ENCODE results near the gene CEPT1. TPM values are rescaled to one million over a fixed set of nuclear protein-coding genes. Genes with fewer than 3 reads are reported as not detected.

Gene CEPT1
- total and polyA plus RNA-seq, 2 donors = 20.4 to 87.7 TPM

DNA sequence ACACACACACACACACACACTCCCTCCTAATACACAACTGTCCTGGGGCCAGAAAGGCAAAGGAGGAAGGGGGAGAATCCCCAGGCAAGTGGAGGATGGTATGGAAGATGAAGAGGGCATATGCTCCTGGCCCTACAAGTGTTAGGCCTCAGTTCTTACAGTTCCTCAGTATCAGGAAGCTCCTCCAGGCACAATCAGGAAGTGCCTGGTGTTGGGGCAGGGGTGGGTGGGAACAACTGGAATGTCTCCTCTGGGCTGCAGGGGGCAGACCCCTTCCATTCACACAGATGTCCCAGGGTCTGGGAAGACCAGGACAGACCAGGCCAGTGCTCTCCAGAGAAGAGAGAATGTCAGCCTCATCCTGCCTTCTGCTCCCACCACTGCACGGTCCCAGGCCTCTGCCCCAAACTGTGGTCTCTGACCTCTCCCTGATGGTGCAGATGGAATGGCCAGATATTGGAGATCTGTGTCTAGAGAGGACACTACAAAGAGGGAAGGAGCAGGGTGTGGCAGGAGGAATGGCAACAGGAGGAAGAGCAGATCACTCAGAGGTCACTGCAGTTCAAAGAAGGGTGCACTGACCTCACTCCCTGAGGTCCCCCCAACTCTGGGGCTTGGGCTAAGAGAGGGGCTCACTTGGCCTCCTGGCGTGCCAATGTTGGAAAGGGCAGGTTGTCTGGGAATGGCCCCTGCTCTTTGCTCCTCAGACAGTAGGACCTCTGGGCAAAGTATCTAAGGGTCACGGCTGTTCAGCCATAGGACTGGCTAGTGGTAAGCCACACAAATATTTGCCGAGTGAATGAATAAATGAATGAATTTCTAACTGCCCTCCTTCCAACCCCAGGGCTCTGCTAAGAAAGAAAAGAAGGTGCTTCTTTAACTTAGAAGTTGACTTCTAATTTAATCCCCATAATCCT lies 62.9 kb downstream of the CEPT1 start:
- Histone ChIP-seq H3K27ac (ENCODE audit: low read depth) (peak overlapping the region; percentile 81), H3K4me3 (ENCODE audit: low read depth, low read length) (peak overlapping the region; percentile 79), H3K4me1 (ENCODE audit: insufficient read depth) (no peaks in the 10 kb centered on the region), H3K36me3 (ENCODE audit: insufficient read depth) (no peaks in the 10 kb centered on the region)
- no peak for DNase-seq (ENCODE audit: extremely low spot score)
- WGBS = 73% methylated on average over 4 of the region's 4 CpGs

DNA sequence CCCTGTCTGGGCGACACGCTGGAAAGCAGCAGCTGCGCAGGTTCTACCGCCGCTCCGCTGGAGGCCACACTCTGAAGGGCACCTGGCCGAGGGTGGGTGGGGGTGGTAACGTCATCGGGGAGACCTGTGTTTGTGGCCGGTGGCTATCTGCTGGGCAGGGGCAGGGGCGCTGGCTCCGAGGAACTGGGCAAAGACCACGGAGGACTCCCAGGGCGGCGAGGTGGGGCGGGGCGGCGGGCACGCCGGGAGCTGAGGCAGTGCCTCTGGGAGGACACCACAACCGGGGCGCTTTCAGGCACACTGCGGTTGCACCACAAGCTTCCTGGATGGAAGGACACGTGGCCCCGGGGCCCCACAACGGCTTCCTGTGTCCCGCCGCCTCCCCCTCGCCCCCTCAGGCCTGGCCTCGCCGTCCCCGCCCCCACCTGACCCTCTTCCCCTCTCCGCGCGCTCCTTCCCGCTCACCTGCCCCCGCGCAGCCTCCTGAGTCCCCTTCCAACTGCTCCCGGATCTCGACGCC lies 63.7 kb downstream of the CEPT1 start:
- Histone ChIP-seq H3K36me3 (ENCODE audit: insufficient read depth) (no peaks in the 10 kb centered on the region), H3K4me3 (ENCODE audit: low read depth, low read length) (peak overlapping the region; percentile 79), H3K27ac (ENCODE audit: low read depth) (peak overlapping the region; percentile 91), H3K4me1 (ENCODE audit: insufficient read depth) (no peaks in the 10 kb centered on the region)
- no peak for DNase-seq (ENCODE audit: extremely low spot score)
- 7% methylated on average over 41 of the region's 41 CpGs for WGBS

DNA sequence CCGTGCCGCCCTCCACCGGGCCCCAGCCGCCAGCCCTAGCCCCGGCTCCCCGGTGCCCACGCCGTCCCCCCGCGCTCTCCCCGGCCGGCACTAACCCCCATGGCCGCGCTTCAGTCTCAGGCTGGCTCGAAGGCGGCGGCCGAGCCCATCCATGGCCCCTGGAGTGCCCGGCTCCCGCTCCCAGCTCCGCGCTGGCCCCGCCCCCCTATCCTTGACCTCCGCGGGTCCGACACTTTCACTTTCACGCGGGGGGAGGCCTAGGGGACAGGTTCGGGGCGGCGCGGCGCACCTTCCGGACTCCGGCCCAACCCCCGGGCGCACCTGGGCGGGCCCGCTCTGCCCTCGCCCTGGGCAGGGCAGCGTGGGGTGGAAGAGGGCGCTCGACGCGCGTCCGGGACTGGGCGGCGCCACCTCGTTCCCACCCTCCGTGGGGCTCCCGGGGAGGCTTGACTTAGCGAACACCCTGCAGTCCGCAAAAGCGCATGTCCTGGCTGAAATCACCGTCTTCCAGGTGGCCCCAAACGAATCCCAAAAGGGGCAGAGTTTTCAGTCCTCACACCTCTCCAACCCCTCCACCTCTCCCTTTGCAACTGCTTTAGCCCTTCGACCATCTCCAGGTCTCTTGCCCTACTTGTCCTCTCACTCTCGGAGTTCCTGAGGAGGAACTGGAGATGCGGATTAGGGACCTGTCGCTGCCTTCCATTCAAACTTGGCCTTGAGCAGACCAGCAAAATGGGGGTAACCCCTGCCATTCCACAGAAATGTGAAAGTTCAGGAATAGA lies 64.4 kb downstream of the CEPT1 start:
- no peaks in the 10 kb centered on the region for H3K4me1 ChIP-seq (ENCODE audit: insufficient read depth)
- no peaks in the 10 kb centered on the region for H3K36me3 ChIP-seq (ENCODE audit: insufficient read depth)
- 3% methylated on average over 61 of the region's 61 CpGs for WGBS
- DNase-seq (ENCODE audit: extremely low spot score) = no peak
- peak overlapping the region; percentile 79 for H3K4me3 ChIP-seq (ENCODE audit: low read depth, low read length)
- peak overlapping the region; percentile 91 for H3K27ac ChIP-seq (ENCODE audit: low read depth)

DNA sequence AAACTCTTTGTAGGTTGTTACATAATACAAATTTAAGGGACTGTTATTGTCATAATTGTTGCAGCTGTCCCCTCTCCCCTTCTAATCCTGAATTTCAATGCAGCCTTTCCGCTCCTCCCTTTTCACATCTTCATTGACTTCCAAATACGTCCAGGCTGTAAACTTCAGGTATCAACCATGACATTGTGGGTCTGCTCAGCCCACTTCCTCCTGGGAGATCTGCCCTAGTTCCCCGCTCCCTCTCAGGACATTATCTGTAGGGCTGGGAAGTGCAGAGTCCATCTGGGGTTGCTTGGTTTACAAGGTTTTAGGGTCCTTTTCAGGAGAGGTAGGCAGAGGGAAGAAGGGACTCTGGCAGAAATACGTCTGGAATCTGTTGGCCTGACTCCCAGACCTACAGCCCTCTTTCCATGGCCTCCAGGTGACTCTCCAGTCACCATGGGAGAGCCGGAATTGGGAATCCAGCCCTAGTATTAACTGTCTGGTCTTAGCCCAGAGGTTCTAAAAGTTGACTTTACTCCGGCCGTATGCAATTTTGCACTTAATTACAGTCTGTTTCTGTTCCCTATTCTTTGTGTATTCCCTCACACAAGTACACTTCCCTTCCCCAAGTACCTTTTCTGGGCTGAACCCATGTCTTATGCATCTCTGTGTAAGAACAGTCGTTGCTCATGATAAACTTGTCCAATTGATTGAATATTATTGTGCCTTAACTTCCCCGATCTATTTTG lies 65.1 kb downstream of the CEPT1 start:
- H3K4me3 ChIP-seq (ENCODE audit: low read depth, low read length) = no peak overlapping the region

DNA sequence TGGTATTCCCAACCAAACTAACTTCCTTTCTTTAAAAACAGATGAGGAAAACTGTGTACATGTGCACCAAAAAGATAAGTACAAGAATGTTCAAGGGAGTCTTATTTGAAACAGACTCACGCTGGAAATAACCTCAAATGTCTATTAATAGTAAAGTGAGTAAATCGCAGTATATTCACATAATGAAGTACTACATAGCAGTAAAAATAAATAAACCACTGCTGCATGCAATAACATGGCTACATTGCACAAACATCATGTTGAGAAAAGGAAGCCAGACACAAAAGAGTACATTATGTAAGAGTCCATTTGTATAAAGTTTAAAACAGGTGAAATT lies 65.7 kb downstream of the CEPT1 start:
- WGBS = 68% methylated on average over 2 of the region's 2 CpGs
- Histone ChIP-seq H3K4me3 (ENCODE audit: low read depth, low read length) (no peak overlapping the region), H3K4me1 (ENCODE audit: insufficient read depth) (no peaks in the 10 kb centered on the region), H3K27ac (ENCODE audit: low read depth) (no peak overlapping the region), H3K36me3 (ENCODE audit: insufficient read depth) (no peaks in the 10 kb centered on the region)
- DNase-seq (ENCODE audit: extremely low spot score) = no peak

More for the DNA sequence above, 65.1 kb downstream of the CEPT1 start:
- Histone ChIP-seq H3K36me3 (ENCODE audit: insufficient read depth) (no peaks in the 10 kb centered on the region), H3K4me1 (ENCODE audit: insufficient read depth) (no peaks in the 10 kb centered on the region), H3K27ac (ENCODE audit: low read depth) (no peak overlapping the region)
- DNase-seq (ENCODE audit: extremely low spot score) = no peak
- 59% methylated on average over 9 of the region's 9 CpGs for WGBS

DNA sequence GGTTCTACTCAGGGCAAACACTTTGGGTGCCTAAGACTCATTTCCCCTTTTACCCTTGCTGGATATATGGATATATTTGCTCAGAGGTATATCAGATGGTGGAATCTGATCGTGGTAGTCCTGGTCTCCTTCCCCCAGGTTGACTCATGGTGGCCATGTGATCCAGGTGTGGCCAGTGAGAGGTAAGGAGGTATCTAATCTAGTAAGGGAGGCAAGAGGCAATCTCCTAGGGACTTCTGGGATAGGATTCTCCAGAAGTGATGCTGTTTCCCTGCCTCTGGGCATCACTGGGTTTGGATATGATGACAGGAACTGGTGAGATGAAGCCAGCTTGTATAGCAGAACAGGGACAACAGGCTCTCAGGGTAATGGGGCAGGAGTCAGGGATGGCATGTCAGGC lies 68.9 kb downstream of the CEPT1 start:
- 45% methylated on average over 1 of the region's 1 CpG for WGBS
- no peaks in the 10 kb centered on the region for H3K36me3 ChIP-seq (ENCODE audit: insufficient read depth)
- H3K4me1 ChIP-seq (ENCODE audit: insufficient read depth) = no peaks in the 10 kb centered on the region
- H3K4me3 ChIP-seq (ENCODE audit: low read depth, low read length) = no peak overlapping the region
- no peak for DNase-seq (ENCODE audit: extremely low spot score)
- no peak overlapping the region for H3K27ac ChIP-seq (ENCODE audit: low read depth)

DNA sequence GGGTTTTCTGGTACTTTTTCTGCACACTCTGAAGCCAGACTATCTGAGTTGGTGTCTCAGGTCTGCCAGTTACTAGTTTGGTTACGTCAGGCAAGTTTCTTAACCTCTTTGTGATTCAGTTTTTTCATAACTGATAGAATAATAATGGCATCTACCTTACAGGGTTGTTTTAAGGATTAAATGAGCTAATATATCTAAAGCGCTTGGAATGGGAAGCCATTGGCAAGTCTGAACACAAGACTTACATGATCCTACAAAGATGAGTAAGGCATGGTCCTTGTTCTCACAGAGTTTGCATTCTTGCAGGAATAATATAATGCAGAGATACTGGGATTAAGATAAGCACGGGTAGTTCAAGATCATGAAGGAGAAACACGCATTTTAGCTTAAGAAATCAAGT lies 69.6 kb downstream of the CEPT1 start:
- Histone ChIP-seq H3K4me3 (ENCODE audit: low read depth, low read length) (no peak overlapping the region), H3K27ac (ENCODE audit: low read depth) (no peak overlapping the region), H3K4me1 (ENCODE audit: insufficient read depth) (no peaks in the 10 kb centered on the region), H3K36me3 (ENCODE audit: insufficient read depth) (no peaks in the 10 kb centered on the region)
- no peak for DNase-seq (ENCODE audit: extremely low spot score)
- WGBS = 58% methylated on average over 4 of the region's 4 CpGs

DNA sequence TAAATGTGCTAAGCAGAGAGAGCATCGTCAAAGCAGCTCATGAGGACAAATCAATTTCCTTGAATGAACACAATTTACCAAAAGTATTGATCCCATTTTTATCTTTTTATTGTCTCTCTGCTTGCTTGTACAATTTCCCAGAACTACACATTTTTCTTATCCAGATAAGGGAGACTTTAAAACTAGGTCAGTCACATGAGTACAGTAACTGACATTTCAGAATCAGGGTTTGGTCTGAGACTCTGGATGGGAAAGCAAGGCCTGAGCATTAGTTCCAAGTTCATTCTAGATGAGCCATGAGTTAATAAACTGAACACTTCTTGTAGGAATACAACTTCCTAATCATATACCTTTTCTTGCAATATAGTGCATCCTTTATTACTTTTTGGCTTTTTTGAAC lies 71.9 kb downstream of the CEPT1 start:
- WGBS = 87% methylated on average over 1 of the region's 1 CpG
- Histone ChIP-seq H3K4me3 (ENCODE audit: low read depth, low read length) (no peak overlapping the region), H3K36me3 (ENCODE audit: insufficient read depth) (no peaks in the 10 kb centered on the region), H3K4me1 (ENCODE audit: insufficient read depth) (no peaks in the 10 kb centered on the region), H3K27ac (ENCODE audit: low read depth) (no peak overlapping the region)
- DNase-seq (ENCODE audit: extremely low spot score) = no peak

DNA sequence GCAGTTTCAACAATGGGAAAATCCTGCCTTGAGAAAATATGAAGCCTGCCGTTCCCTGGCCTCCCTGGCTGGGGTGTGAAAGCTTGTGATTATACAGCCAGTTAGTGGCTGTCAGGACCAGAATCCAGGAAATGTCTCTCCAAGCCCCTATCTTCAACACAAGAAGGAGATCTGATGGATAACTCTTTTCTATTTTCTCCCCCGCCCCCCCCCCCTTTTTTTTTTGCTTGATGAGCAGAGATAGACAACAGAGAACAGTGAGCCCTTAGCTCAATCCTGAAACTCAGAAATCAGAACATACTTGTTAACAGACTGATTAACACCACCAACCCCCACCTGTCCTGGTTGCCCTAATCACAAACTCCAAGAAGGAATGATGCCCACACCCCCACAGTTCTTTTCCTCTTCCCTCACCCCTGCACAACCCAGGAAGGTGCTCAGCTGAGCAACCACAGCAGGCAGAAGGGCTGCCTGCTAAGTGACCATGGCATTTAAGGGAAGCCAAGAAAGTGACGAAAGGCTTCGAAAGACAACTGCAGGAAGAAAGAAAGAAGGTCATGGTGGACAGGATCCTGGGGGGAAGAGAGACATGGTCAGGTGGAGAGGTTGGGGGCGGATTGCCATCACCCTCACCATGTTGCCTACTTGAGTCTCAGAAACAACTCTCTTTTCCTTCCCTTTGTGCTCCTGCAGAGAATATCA lies 72.8 kb downstream of the CEPT1 start:
- H3K4me1 ChIP-seq (ENCODE audit: insufficient read depth) = no peaks in the 10 kb centered on the region
- no peak overlapping the region for H3K4me3 ChIP-seq (ENCODE audit: low read depth, low read length)
- H3K27ac ChIP-seq (ENCODE audit: low read depth) = peak overlapping the region; percentile 3
- no peak for DNase-seq (ENCODE audit: extremely low spot score)
- WGBS = 72% methylated on average over 5 of the region's 5 CpGs
- no peaks in the 10 kb centered on the region for H3K36me3 ChIP-seq (ENCODE audit: insufficient read depth)

DNA sequence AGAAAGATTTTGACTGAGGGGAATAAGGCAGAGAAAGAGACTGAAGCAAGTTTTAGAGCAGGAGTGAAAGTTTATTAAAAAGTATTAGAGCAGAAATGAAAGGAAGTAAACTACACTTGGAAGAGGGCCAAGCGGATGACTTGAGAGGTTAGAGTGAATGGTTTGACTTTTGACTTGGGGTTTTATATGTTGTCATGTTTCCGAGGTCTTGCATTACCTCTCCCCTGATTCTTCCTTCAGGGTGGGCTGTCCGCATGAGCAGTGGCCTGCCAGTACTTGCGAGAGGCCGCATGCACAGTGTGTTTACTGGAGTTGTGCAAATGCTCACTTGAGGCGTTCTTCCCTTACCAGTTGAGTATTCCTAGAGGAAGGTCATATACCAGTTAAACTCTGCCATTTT lies 73.4 kb downstream of the CEPT1 start:
- H3K36me3 ChIP-seq (ENCODE audit: insufficient read depth) = no peaks in the 10 kb centered on the region
- 75% methylated on average over 6 of the region's 6 CpGs for WGBS
- no peak overlapping the region for H3K4me3 ChIP-seq (ENCODE audit: low read depth, low read length)
- no peak overlapping the region for H3K27ac ChIP-seq (ENCODE audit: low read depth)
- DNase-seq (ENCODE audit: extremely low spot score) = no peak
- no peaks in the 10 kb centered on the region for H3K4me1 ChIP-seq (ENCODE audit: insufficient read depth)

DNA sequence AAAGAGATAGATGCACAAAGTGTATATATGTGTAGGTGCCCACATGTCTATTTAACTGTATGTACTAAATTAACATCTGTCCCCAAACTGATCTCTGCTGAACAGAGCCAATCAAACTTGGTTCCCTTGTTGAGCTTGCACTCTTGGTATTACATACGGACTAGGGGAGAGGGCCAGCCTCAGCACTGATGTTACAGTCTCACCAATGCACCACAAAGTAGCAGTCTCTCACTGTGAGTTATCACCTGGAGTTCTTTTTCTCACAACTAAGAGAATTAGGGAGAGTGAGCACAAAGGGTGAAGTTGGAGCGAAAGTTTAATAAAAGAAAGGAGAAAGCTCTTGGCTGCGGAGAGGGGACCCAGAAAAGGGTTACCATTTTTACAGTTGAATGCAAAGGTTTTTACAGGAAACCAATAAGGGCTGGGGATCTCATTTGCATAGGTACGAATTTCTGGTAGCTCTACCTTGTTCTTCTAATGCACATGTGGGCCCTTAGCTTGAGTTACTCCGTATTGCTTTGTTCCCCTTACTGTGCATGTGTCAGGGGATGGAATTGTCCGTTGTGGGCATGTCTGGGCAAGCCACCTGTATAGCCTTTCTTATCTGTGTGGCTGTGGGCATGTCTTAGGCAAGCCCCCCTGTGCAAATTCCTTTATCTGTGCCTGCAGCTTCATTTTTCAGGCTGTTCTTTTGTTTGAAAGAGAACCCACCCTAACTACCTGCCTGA lies 74.2 kb downstream of the CEPT1 start:
- Histone ChIP-seq H3K4me3 (ENCODE audit: low read depth, low read length) (no peak overlapping the region), H3K4me1 (ENCODE audit: insufficient read depth) (no peaks in the 10 kb centered on the region), H3K27ac (ENCODE audit: low read depth) (no peak overlapping the region), H3K36me3 (ENCODE audit: insufficient read depth) (no peaks in the 10 kb centered on the region)
- 72% methylated on average over 6 of the region's 6 CpGs for WGBS
- no peak for DNase-seq (ENCODE audit: extremely low spot score)

DNA sequence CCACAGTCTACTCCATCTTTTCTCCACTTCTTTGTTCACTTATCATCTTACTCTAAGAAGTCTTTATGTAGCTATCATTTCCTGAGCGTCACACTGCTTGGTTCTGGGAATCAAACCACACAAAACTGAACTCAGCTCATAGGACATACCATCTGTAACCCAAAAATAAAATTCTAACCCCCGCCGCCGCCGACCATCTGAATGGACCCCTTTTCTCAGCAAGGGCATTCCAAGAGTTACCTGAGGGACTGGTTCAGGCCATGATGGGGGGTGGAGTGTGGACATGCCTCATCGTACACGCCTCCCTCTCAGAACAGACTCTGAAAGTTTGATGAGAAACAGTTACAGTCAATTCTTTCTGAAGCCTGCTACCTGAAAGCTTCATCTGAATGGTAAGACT lies 74.9 kb downstream of the CEPT1 start:
- H3K4me3 ChIP-seq (ENCODE audit: low read depth, low read length) = no peak overlapping the region
- no peak for DNase-seq (ENCODE audit: extremely low spot score)
- H3K36me3 ChIP-seq (ENCODE audit: insufficient read depth) = no peaks in the 10 kb centered on the region
- no peaks in the 10 kb centered on the region for H3K4me1 ChIP-seq (ENCODE audit: insufficient read depth)
- H3K27ac ChIP-seq (ENCODE audit: low read depth) = peak overlapping the region; percentile 51
- 87% methylated on average over 7 of the region's 7 CpGs for WGBS

Measured in urinary bladder (tissue), 4 donors.